ENCODE results near the gene RBFOX2. TPM values are rescaled to one million over a fixed set of nuclear protein-coding genes. Genes with fewer than 3 reads are reported as not detected.
"Not testable (repeated sequence)": the region's sequence is repeated elsewhere in the genome, so short reads cannot be mapped to it uniquely, and the experiment has no call there.

Gene RBFOX2
- total and polyA plus RNA-seq, 3 experiments from 2014 or later, result 0.86 to 7.1 (median 6.1) TPM

DNA sequence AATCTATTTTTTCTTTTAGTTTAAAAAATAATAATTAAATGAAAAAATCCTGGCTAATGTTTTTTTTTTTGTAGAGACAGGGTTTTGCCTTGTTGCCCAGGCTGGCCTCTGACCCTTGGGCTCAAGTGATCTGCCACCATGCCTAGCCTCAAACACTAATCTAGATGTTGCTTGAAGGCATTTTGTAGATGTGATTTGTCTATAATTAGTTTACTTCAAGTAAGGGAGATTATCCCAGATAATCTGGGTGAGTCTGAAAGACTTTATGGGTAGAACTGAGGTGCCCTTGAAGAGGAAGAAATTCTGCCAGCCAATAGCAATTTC, 38.6 kb upstream of the RBFOX2 start:
- Histone ChIP-seq H3K36me3 (ENCODE audit: insufficient read depth, low read length) (no peaks in the 10 kb centered on the region), H3K4me1 (ENCODE audit: insufficient read depth, low read length) (peaks cover 5% of the 10 kb centered on the region), H3K27ac (ENCODE audit: low read depth, low read length) (no peak overlapping the region), H3K27me3 (ENCODE audit: insufficient read depth, low read length, poor library complexity, severe bottlenecking) (no peaks in the 10 kb centered on the region), H3K9me3 (ENCODE audit: low read length) (no peaks in the 10 kb centered on the region), H3K4me3 (ENCODE audit: low read length) (no peak overlapping the region)
- Mint-ChIP-seq H3K27me3 (no peaks in the 10 kb centered on the region), H3K4me3 (peak overlapping the region in 2 of 7 donors; percentile 4 to 51), H3K27ac (no peak overlapping the region), H3K4me1 (peaks cover 8 to 11% (median 8%) of the 10 kb centered on the region in 3 donors), H3K9me3 (peaks cover 0 to 2% (median 0%) of the 10 kb centered on the region in 5 donors), H3K36me3 (no peaks in the 10 kb centered on the region)
- no peak for DNase-seq
- ChIA-PET POLR2A (interaction anchor here (0.6 kb wide), 1 partner anchor 676 kb away, joined by 6 read pairs; no protein-coding TSS in a partner anchor), CTCF (interaction anchor here (1.0 to 2.1 kb wide), 3 partner anchors 13 to 113 kb away, joined by 3 to 8 read pairs (median 8); no protein-coding TSS in a partner anchor)

DNA sequence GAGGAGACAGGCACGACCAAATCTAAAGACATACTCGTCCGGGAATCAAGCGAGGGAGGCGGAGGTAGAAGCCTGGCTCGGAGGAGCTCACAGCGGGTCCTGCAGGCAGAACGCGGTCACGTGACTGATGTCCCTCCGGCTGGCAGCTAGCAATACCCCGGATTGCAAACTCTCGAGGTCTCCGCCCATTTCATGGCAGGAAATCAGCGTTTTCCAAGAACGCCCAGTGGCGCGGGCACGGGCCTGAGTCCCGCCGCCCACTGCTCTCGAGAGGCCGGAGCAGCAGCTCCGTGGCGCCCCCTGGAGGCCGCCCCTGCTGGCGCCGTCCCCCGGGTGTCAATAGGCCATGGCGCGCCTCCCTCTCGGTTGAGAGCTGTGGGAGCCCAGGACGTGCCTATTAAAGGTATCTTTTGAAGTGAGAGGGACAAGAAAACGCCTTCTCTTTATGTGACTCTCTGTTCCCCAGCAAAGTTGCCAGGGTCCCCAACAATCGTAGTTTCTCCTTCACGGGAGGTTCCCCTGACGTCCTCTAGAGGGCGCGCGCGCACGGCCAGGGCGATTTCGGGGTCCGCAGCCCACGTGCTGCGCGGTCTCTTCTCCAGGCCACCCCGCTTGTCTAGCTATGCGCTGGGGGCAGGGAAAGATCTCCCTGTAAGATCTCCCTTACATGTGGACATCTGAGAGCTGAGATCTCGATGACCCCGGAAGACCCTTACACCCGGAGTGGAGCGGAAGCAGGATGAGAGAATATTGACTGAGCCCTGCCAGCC, 37.3 kb upstream of the RBFOX2 start:
- peak; percentile 56 to 71 (median 57) for DNase-seq
- H3K4me1 ChIP-seq (ENCODE audit: insufficient read depth, low read length), result peaks cover 5% of the 10 kb centered on the region
- H3K36me3 ChIP-seq (ENCODE audit: insufficient read depth, low read length), result no peaks in the 10 kb centered on the region
- no peaks in the 10 kb centered on the region for H3K36me3 Mint-ChIP-seq
- H3K27me3 Mint-ChIP-seq, result no peaks in the 10 kb centered on the region
- POLR2A ChIA-PET, result no interaction called here
- H3K4me1 Mint-ChIP-seq, result peaks cover 8 to 11% (median 8%) of the 10 kb centered on the region in 3 donors
- peak overlapping the region; percentile 18 for H3K27ac ChIP-seq (ENCODE audit: low read depth, low read length)
- no peaks in the 10 kb centered on the region for H3K9me3 ChIP-seq (ENCODE audit: low read length)
- CTCF ChIA-PET, result interaction anchor here (0.6 to 2.2 kb wide), 42 partner anchors 10 to 715 kb away, joined by 3 to 27 read pairs (median 4); partner anchors contain the start of genes APOL2, APOL3 and RBFOX2
- peak overlapping the region in 7 of 8 donors; percentile 12 to 89 (median 60) for H3K27ac Mint-ChIP-seq
- peaks cover 0 to 2% (median 0%) of the 10 kb centered on the region in 5 donors for H3K9me3 Mint-ChIP-seq
- H3K27me3 ChIP-seq (ENCODE audit: insufficient read depth, low read length, poor library complexity, severe bottlenecking), result no peaks in the 10 kb centered on the region
- peak overlapping the region; percentile 61 for H3K4me3 ChIP-seq (ENCODE audit: low read length)
- H3K4me3 Mint-ChIP-seq, result peak overlapping the region; percentile 71 to 89 (median 86)

DNA sequence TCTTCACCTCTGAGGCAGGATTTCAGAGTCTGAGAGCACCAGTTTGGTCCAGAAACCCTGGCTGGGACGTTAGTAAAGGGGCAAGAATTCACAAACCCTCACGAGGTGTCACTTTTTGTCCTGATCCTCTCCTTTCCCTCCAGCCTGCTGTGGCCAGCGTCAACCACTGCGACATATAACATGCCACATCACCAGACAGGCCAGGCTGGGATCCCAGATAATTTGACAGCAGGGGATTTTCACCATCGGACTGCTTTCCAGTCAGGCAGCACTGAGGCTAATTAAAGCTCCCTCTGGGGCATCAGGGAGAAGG, 36.8 kb upstream of the RBFOX2 start:
- H3K9me3 ChIP-seq (ENCODE audit: low read length), result no peaks in the 10 kb centered on the region
- H3K4me1 ChIP-seq (ENCODE audit: insufficient read depth, low read length), result peaks cover 5% of the 10 kb centered on the region
- no peaks in the 10 kb centered on the region for H3K27me3 ChIP-seq (ENCODE audit: insufficient read depth, low read length, poor library complexity, severe bottlenecking)
- H3K9me3 Mint-ChIP-seq, result peaks cover 0 to 2% (median 0%) of the 10 kb centered on the region in 5 donors
- no peaks in the 10 kb centered on the region for H3K27me3 Mint-ChIP-seq
- peak overlapping the region; percentile 61 for H3K4me3 ChIP-seq (ENCODE audit: low read length)
- H3K27ac Mint-ChIP-seq, result peak overlapping the region in 3 of 8 donors; percentile 44 to 74 (median 60)
- no peak for DNase-seq
- ChIA-PET POLR2A (no interaction called here), CTCF (interaction anchor here (0.7 to 2.2 kb wide), 36 partner anchors 9 to 714 kb away, joined by 3 to 27 read pairs (median 5); partner anchors contain the start of genes APOL2, APOL3 and RBFOX2)
- no peaks in the 10 kb centered on the region for H3K36me3 ChIP-seq (ENCODE audit: insufficient read depth, low read length)
- H3K27ac ChIP-seq (ENCODE audit: low read depth, low read length), result no peak overlapping the region
- H3K4me3 Mint-ChIP-seq, result peak overlapping the region; percentile 71 to 89 (median 86)
- H3K4me1 Mint-ChIP-seq, result peaks cover 8 to 11% (median 8%) of the 10 kb centered on the region in 3 donors
- H3K36me3 Mint-ChIP-seq, result no peaks in the 10 kb centered on the region

DNA sequence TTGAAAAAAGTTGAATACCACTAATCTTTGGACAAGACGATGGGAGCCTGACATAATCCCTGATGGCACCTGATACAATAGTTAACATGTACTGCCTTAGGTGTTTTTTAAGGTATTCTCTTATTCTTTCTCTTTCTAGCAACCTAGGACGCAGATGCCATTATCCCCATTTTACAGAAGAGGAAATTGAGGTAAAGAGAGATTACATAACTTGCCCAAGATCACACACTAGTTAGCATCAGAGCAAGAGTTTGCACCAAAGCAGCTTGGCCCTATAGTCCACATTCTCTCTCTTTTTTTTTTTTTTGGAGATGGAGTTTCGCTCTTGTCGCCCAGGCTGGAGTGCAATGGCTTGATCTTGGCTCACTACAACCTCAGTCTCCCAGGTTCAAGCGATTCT, 35.7 kb upstream of the RBFOX2 start:
- Mint-ChIP-seq H3K27me3 (no peaks in the 10 kb centered on the region), H3K4me1 (peaks cover 8 to 11% (median 8%) of the 10 kb centered on the region in 3 donors), H3K9me3 (no peaks in the 10 kb centered on the region), H3K36me3 (no peaks in the 10 kb centered on the region), H3K27ac (no peak overlapping the region), H3K4me3 (no peak overlapping the region)
- no peaks in the 10 kb centered on the region for H3K36me3 ChIP-seq (ENCODE audit: insufficient read depth, low read length)
- no peak overlapping the region for H3K4me3 ChIP-seq (ENCODE audit: low read length)
- no peak for DNase-seq
- no peak overlapping the region for H3K27ac ChIP-seq (ENCODE audit: low read depth, low read length)
- peaks cover 5% of the 10 kb centered on the region for H3K4me1 ChIP-seq (ENCODE audit: insufficient read depth, low read length)
- H3K27me3 ChIP-seq (ENCODE audit: insufficient read depth, low read length, poor library complexity, severe bottlenecking), result no peaks in the 10 kb centered on the region
- ChIA-PET POLR2A (no interaction called here), CTCF (interaction anchor here (1.2 to 1.6 kb wide), 2 partner anchors 14 to 37 kb away, joined by 4 to 9 read pairs; partner anchors contain the start of gene RBFOX2)
- no peaks in the 10 kb centered on the region for H3K9me3 ChIP-seq (ENCODE audit: low read length)

DNA sequence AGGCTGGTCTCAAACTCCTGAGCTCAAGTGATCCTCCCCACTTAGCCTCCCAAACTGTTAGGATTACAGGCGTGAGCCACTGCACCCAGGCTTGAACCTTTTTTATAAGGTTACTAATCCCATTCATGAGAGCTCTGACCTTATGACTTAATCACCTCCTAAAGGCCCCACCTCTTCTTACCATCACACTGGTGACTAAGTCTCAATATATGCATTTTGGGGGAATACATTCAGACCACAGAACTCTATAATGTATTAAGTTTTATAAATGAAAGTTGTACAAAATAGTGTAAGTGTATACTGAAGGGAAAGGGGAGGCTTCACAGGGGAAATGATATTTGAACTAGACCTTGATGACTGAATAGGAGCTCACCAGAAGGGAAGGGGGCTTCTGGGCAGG, 28.4 kb upstream of the RBFOX2 start:
- peaks cover 0 to 5% (median 0%) of the 10 kb centered on the region in 3 donors for H3K36me3 Mint-ChIP-seq
- no peaks in the 10 kb centered on the region for H3K9me3 ChIP-seq (ENCODE audit: low read length)

DNA sequence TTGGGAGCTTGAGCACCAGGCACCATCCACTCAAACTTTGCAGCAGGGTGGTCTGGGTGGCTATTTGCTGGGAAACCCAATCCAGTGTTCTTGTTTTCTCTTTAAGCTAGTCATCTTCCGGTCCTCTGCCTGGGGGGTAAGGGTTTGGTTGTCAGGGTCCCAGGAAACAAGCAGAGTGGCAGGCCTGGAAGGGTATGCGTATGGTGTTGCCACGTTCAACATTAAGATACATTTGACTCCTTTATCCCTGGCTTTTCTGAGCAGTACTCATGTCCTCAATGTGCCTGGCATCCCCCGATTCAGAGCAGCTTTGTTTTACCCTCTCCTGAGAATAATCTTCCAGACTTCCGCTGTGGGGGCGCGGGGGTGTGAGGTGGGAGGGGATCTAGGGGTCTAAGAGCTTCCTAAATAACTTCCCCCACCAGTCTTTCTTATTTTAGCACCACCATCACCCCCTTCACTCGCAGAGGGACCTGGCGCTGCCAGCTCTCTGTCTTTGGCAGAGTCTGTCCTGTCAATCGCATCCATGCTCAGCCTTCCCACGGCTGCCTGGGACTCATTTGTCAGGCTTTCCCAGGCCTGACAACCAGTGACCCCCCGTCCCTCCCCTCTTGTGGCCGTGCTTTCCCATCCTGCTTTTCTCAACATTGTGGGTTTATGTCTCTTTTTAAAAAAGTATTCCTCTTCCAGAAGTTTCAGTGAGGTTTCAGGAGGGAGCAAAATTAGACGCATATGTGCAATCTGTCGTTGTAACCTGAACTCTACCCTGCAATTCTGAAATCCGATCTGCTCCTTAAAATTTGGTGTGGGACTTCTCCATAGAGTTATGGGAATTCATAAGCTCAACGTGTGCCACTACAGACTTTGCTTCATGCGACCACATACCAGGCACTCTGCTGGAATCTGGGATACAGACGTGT, 27.0 kb upstream of the RBFOX2 start:
- DNase-seq, result no peak
- Histone ChIP-seq H3K36me3 (ENCODE audit: insufficient read depth, low read length) (no peaks in the 10 kb centered on the region), H3K4me3 (ENCODE audit: low read length) (no peak overlapping the region), H3K27me3 (ENCODE audit: insufficient read depth, low read length, poor library complexity, severe bottlenecking) (no peaks in the 10 kb centered on the region), H3K4me1 (ENCODE audit: insufficient read depth, low read length) (no peaks in the 10 kb centered on the region), H3K9me3 (ENCODE audit: low read length) (no peaks in the 10 kb centered on the region), H3K27ac (ENCODE audit: low read depth, low read length) (no peak overlapping the region)
- Mint-ChIP-seq H3K4me1 (peaks cover 0 to 11% (median 7%) of the 10 kb centered on the region in 3 donors), H3K9me3 (peaks cover 0 to 4% (median 2%) of the 10 kb centered on the region in 5 donors), H3K27me3 (peaks cover 0 to 25% of the 10 kb centered on the region in 2 donors), H3K4me3 (no peak overlapping the region), H3K36me3 (peaks cover 0 to 5% (median 0%) of the 10 kb centered on the region in 3 donors), H3K27ac (no peak overlapping the region)
- ChIA-PET CTCF (interaction anchor here (1.4 to 4.5 kb wide), 2 partner anchors 10 to 16 kb away, joined by 3 to 24 read pairs; no protein-coding TSS in a partner anchor), POLR2A (no interaction called here)

More for the DNA sequence above, 28.4 kb upstream of the RBFOX2 start:
- Histone ChIP-seq H3K4me1 (ENCODE audit: insufficient read depth, low read length) (no peaks in the 10 kb centered on the region), H3K4me3 (ENCODE audit: low read length) (no peak overlapping the region), H3K27ac (ENCODE audit: low read depth, low read length) (no peak overlapping the region), H3K36me3 (ENCODE audit: insufficient read depth, low read length) (no peaks in the 10 kb centered on the region), H3K27me3 (ENCODE audit: insufficient read depth, low read length, poor library complexity, severe bottlenecking) (no peaks in the 10 kb centered on the region)
- H3K9me3 Mint-ChIP-seq, result peaks cover 0 to 4% (median 2%) of the 10 kb centered on the region in 5 donors
- H3K4me3 Mint-ChIP-seq, result no peak overlapping the region
- no peak for DNase-seq
- H3K27me3 Mint-ChIP-seq, result peaks cover 0 to 25% of the 10 kb centered on the region in 2 donors
- ChIA-PET POLR2A (no interaction called here), CTCF (interaction anchor here (1.4 to 4.5 kb wide), 2 partner anchors 9 to 15 kb away, joined by 3 to 24 read pairs; no protein-coding TSS in a partner anchor)
- peaks cover 0 to 11% (median 7%) of the 10 kb centered on the region in 3 donors for H3K4me1 Mint-ChIP-seq
- no peak overlapping the region for H3K27ac Mint-ChIP-seq

DNA sequence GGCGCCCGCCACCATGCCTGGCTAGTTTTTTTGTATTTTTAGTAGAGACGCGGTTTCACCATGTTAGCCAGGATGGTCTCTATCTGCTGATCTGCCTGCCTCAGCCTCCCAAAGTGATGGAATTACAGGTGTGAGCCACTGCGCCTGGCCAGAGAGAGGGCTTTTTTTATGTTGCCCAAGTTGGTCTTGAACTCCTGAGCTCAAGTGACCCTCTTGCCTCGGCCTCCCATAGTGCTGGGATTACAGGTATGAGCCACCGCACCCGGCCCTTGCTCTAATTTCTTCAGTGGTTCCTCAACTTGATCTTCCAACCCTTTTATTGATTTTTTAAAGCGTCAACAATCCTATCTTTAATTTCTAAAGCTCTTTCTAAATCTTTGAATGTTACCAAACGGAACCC, 25.8 kb upstream of the RBFOX2 start:
- H3K27ac Mint-ChIP-seq; H3K27me3 ChIP-seq (ENCODE audit: insufficient read depth, low read length, poor library complexity, severe bottlenecking); H3K9me3 Mint-ChIP-seq; H3K4me1 ChIP-seq (ENCODE audit: insufficient read depth, low read length); H3K4me3 Mint-ChIP-seq; H3K36me3 ChIP-seq (ENCODE audit: insufficient read depth, low read length); H3K27ac ChIP-seq (ENCODE audit: low read depth, low read length); H3K4me3 ChIP-seq (ENCODE audit: low read length); H3K9me3 ChIP-seq (ENCODE audit: low read length); POLR2A ChIA-PET; H3K36me3 Mint-ChIP-seq; DNase-seq: not testable (repeated sequence)
- peaks cover 0 to 25% of the 10 kb centered on the region in 2 donors for H3K27me3 Mint-ChIP-seq
- CTCF ChIA-PET, result interaction anchor here (0.8 to 4.5 kb wide), 2 partner anchors 12 to 13 kb away, joined by 3 to 24 read pairs; no protein-coding TSS in a partner anchor
- H3K4me1 Mint-ChIP-seq, result peaks cover 0 to 11% (median 7%) of the 10 kb centered on the region in 3 donors
